Measurements from ENCODE around the gene COL5A3. TPM values are rescaled to one million over a fixed set of nuclear protein-coding genes. Genes with fewer than 3 reads are reported as not detected.

COL5A3 gene
- total RNA-seq, 2 experiments from 2014 or later, result 0.77 to 1.1 TPM

DNA sequence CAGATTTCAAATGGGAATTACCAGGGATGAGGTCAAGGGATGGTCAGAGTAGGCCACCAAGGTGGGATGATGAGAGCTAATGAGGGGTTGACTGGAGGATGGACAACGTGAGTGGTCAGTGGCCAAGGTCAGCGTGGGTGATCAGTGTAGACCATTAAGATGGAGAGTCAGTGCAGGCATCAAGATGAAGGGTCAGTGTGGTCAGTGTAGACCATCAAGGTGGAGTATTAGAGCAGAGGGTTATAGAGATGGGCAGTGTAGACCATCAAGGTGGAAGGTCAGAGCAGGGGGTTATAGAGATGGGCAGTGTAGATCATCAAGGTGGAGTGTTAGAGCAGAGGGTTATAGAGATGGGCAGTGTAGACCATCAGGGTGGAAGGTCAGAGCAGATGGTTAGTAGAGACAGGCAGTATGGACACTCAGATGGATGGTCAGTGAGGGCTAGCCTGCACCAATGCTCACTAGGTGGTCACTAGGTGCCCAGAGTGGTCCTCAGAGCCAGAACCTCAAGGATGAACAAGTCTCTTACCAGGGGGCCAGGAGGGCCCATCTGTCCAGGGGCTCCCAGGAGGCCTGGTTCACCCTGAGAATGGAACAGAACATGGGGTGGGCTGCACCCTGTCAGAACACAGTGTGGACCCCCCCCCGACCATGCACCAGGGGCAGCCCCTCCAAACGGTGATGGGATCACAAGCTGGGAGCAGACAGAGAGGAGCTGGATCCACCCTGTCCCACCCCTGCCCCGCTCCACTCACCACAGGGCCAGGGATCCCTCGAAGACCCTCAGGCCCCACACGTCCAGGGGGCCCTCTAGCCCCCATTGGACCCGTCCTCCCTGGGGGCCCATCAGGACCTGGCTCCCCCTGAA is 41.2 kb downstream of the COL5A3 start:
- peaks cover 5% of the 10 kb centered on the region for H3K4me1 Mint-ChIP-seq
- DNase-seq (no peak), ATAC-seq (no peak)
- H3K36me3 Mint-ChIP-seq (ENCODE audit: low read depth), result no peaks in the 10 kb centered on the region
- peaks cover 29% of the 10 kb centered on the region for H3K27me3 Mint-ChIP-seq
- intact Hi-C loops (cut with DNase I, micrococcal nuclease), result no loop called here
- ChIA-PET POLR2A (interaction anchor here (0.6 kb wide), 1 partner anchor 532 kb away, joined by 3 read pairs; no protein-coding TSS in a partner anchor), CTCF (no interaction called here)
- H3K4me3 Mint-ChIP-seq, result no peak overlapping the region
- H3K27ac Mint-ChIP-seq, result no peak overlapping the region
- H3K9me3 Mint-ChIP-seq (ENCODE audit: low read depth), result no peaks in the 10 kb centered on the region

DNA sequence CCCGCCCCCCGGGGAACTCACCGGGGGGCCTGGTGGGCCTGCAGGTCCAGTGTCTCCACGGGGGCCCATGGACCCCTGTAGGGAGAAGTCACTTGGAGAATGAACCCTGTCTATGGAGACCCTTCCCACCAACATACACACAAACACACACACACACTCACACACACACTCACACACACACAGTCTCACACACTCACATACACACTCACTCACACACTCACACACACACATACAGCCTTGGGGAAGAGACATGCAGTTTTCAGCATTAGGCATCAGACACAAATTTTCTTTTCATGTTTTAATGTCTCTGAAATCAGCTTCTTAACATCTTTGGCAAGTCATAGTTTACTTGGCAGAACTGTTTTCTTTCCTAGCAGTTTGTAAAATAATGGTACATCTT is 43.0 kb downstream of the COL5A3 start:
- no peaks in the 10 kb centered on the region for H3K9me3 Mint-ChIP-seq (ENCODE audit: low read depth)
- no peak overlapping the region for H3K4me3 Mint-ChIP-seq
- POLR2A ChIA-PET, result no interaction called here
- H3K27me3 Mint-ChIP-seq, result peaks cover 35% of the 10 kb centered on the region
- DNase-seq (no peak), ATAC-seq (no peak)
- peaks cover 5% of the 10 kb centered on the region for H3K4me1 Mint-ChIP-seq
- no peaks in the 10 kb centered on the region for H3K36me3 Mint-ChIP-seq (ENCODE audit: low read depth)
- intact Hi-C loops (cut with DNase I, micrococcal nuclease), result no loop called here
- CTCF ChIA-PET, result no interaction called here
- no peak overlapping the region for H3K27ac Mint-ChIP-seq

DNA sequence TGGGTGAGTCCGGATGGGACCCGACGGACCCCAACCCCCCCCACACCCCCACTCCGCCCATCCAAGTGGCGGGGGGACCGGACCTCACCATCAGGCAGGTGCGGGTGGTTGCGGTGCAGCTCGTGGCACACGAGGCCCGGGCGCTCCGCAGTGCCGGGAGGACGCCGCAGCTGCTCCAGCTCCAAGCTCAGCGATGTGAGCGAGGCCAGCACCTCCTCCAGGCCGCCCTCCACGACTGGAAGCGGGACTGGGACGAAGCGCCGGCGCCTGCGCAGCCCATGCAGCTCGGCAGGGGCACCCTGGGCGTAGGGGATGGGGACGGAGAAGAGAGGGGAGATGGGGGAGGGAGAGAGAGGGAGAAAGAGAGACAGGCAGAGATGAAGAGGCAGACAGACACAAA is 43.9 kb downstream of the COL5A3 start:
- no peaks in the 10 kb centered on the region for H3K36me3 Mint-ChIP-seq (ENCODE audit: low read depth)
- intact Hi-C loops (cut with DNase I, micrococcal nuclease), result no loop called here
- H3K27ac Mint-ChIP-seq, result no peak overlapping the region
- ChIA-PET POLR2A (no interaction called here), CTCF (no interaction called here)
- peaks cover 36% of the 10 kb centered on the region for H3K27me3 Mint-ChIP-seq
- DNase-seq (no peak), ATAC-seq (no peak)
- peaks cover 5% of the 10 kb centered on the region for H3K4me1 Mint-ChIP-seq
- no peaks in the 10 kb centered on the region for H3K9me3 Mint-ChIP-seq (ENCODE audit: low read depth)
- no peak overlapping the region for H3K4me3 Mint-ChIP-seq

DNA sequence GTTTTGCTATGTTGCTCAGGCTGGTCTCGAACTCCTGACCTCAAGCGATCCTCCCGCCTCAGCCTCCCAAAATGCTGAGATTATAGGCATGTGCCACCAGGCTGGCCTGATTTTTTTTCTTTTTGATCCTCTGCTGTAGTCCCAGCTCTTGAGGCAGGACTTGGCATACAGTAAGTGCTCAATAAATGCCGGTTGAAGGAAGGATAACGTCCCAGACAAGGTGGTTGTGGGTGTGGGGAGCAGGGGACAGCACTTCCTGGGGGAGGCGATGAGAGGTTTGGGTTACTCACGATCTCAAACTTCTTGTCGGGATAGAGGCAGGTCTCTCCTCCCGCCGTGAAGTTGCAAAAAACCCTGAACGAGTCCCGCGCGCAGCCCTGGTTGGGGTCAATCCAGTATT is 44.3 kb downstream of the COL5A3 start:
- CTCF ChIA-PET, result no interaction called here

DNA sequence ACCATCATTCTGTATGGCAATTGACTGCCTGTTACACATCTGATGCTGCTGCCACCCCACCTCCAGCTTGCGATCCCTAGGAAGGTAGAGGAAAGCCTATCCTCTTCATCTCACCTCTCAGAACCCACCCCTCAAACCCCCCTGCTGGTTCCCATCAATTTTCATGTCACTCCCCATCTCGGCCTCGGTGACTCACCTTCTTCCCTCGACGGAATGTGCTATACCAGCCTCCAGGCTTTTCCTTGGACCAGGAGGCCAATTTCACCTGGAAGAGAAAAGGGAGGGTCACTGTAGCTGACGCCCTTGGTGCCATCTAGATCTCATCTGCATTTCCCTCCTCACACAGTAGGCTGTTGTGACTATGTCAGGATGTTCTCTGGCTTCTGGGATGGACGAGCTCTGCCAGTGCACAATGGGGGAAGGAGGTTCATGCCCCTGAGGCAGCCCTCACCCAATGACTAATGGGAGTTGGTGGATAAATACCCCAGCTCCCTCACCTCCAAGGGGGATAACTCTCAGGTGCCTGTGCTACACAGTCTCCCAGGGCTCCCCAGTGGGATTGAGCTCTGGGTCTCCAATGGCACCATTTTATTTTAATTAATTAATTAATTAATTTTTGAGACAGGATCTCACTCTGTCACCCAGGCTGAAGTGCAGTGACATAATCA is 47.5 kb downstream of the COL5A3 start:
- ChIA-PET CTCF (interaction anchor here (0.5 to 2.0 kb wide), 3 partner anchors 37 to 417 kb away, joined by 3 to 7 read pairs (median 3); no protein-coding TSS in a partner anchor), POLR2A (no interaction called here)
- intact Hi-C loops (cut with DNase I, micrococcal nuclease), result no loop called here
- Mint-ChIP-seq H3K9me3 (ENCODE audit: low read depth) (no peaks in the 10 kb centered on the region), H3K27me3 (peaks cover 26% of the 10 kb centered on the region), H3K4me3 (no peak overlapping the region), H3K27ac (no peak overlapping the region), H3K4me1 (peaks cover 5% of the 10 kb centered on the region), H3K36me3 (ENCODE audit: low read depth) (no peaks in the 10 kb centered on the region)
- ATAC-seq (no peak), DNase-seq (no peak)

More for the DNA sequence above, 44.3 kb downstream of the COL5A3 start:
- peaks cover 37% of the 10 kb centered on the region for H3K27me3 Mint-ChIP-seq
- no peak for DNase-seq
- no peak overlapping the region for H3K27ac Mint-ChIP-seq
- peaks cover 5% of the 10 kb centered on the region for H3K4me1 Mint-ChIP-seq
- ATAC-seq, result no peak
- no peaks in the 10 kb centered on the region for H3K36me3 Mint-ChIP-seq (ENCODE audit: low read depth)
- H3K4me3 Mint-ChIP-seq, result no peak overlapping the region
- POLR2A ChIA-PET, result no interaction called here
- no peaks in the 10 kb centered on the region for H3K9me3 Mint-ChIP-seq (ENCODE audit: low read depth)
- intact Hi-C loops (cut with DNase I, micrococcal nuclease), result no loop called here

DNA sequence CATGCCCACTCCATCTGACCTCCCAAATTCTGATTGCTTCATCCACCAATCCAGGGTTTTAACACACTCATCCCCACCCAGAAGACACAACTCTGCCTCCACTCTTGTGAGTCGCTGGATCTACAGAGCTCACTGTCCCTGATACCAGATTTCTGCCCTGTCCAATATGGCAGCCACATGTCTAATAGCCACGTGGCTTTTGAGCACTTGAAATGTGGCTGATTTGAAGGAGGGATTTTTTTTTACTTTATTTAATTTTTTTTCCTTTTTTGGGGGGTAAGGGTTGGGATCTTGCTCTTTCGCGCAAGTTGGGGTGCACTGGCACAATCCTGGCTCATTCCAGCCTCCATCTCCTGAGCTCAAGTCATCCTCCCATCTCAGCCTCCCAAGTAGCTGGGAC is 49.2 kb downstream of the COL5A3 start:
- H3K4me1 Mint-ChIP-seq, result no peaks in the 10 kb centered on the region
- ChIA-PET CTCF (no interaction called here), POLR2A (no interaction called here)
- no peak for ATAC-seq
- H3K4me3 Mint-ChIP-seq, result no peak overlapping the region
- peaks cover 17% of the 10 kb centered on the region for H3K27me3 Mint-ChIP-seq
- H3K36me3 Mint-ChIP-seq (ENCODE audit: low read depth), result no peaks in the 10 kb centered on the region
- H3K9me3 Mint-ChIP-seq (ENCODE audit: low read depth), result no peaks in the 10 kb centered on the region
- DNase-seq, result no peak
- no peak overlapping the region for H3K27ac Mint-ChIP-seq
- intact Hi-C loops (cut with DNase I, micrococcal nuclease), result no loop called here

DNA sequence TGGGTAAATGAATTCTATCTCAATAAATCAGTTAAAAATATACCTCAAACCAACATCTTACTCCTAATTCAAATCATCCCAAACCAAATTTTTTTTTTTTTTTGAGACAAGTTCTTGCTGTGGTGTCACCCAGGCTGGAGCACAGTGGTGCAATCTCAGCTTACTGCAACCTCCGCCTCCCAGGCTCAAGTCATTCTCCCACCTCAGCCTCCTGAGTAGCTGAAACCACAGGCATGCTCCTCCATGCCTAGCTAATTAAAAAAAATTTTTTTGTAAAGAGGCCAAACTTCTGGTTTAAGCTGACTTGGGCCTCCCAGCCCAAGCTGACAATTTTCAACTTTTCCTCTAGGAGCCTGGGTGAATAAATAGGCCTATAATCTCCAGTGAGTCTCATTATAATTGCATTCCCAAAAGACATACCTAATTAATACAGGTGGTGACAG is 51.9 kb downstream of the COL5A3 start:
- CTCF ChIA-PET, result interaction anchor here (0.7 to 1.0 kb wide), 3 partner anchors 42 to 686 kb away, joined by 4 to 5 read pairs (median 4); no protein-coding TSS in a partner anchor
- no peak for ATAC-seq
- H3K4me1 Mint-ChIP-seq, result no peaks in the 10 kb centered on the region
- H3K36me3 Mint-ChIP-seq (ENCODE audit: low read depth), result no peaks in the 10 kb centered on the region
- H3K27me3 Mint-ChIP-seq, result peaks cover 8% of the 10 kb centered on the region
- DNase-seq, result no peak
- intact Hi-C loops (cut with DNase I, micrococcal nuclease), result no loop called here
- H3K4me3 Mint-ChIP-seq, result no peak overlapping the region
- POLR2A ChIA-PET, result no interaction called here
- H3K9me3 Mint-ChIP-seq (ENCODE audit: low read depth), result no peaks in the 10 kb centered on the region
- H3K27ac Mint-ChIP-seq, result no peak overlapping the region

DNA sequence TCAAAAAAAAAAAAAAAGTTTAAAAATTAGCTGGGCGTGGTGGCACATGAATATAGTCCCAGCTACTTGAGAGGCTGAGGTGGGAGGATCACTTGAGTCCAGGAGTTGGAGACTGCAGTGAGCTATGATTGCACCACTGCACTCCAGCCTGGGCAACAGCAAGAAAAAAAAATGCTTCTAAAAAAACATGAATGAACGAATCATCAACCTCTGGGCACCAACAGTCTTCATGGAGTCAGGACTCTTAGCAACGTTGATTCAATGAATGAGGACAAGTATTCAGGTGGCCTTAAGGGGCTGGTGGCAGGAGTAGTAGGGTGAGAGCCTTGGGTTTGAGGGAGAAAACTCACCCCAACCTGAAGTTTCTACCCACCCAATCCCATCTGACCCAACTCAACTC is 53.3 kb downstream of the COL5A3 start:
- intact Hi-C loops (cut with DNase I, micrococcal nuclease), result no loop called here
- no peaks in the 10 kb centered on the region for H3K9me3 Mint-ChIP-seq (ENCODE audit: low read depth)
- H3K4me1 Mint-ChIP-seq, result no peaks in the 10 kb centered on the region
- no peaks in the 10 kb centered on the region for H3K36me3 Mint-ChIP-seq (ENCODE audit: low read depth)
- DNase-seq (no peak), ATAC-seq (no peak)
- H3K4me3 Mint-ChIP-seq, result no peak overlapping the region
- POLR2A ChIA-PET, result no interaction called here
- CTCF ChIA-PET, result interaction anchor here (1.0 to 1.4 kb wide), 2 partner anchors 14 to 26 kb away, joined by 3 to 4 read pairs; no protein-coding TSS in a partner anchor
- H3K27me3 Mint-ChIP-seq, result peaks cover 3% of the 10 kb centered on the region
- H3K27ac Mint-ChIP-seq, result no peak overlapping the region

DNA sequence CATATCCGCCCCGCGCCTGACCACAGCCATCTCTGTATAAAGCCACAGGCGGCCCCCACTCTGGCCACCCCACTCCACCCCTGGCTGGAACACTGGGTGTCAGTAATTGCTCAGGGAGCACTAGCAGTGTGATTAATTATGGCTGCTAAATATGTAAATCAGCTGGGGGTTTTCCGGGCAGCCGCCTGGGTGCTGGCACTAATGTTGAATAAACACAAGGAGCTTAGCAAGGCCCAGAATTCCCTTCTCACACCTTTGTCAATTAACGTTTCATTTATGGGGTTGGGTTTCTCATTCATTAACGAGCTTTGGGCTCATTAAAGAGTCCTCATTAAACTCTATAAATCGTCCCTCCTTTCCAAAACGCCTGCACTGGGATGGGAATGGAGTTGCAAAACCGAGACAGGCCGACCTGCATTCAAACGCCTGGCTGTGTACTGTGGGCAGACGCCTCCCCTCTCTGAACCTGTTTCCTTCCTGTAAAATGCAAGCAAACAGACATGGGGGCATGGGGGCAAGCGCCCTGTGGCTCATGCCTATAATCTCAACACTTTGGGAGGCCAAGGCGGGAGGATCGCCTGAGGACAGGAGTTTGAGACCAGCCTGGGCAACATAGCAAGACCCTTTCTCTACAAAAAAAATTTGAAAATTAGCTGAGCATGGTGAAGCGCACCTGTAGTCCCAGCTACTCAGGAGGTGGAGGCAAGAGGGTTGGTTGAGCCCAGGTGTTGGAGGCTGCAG is 56.3 kb downstream of the COL5A3 start:
- Mint-ChIP-seq H3K36me3 (ENCODE audit: low read depth) (no peaks in the 10 kb centered on the region), H3K27ac (no peak overlapping the region), H3K4me3 (no peak overlapping the region), H3K27me3 (peaks cover 2% of the 10 kb centered on the region), H3K4me1 (no peaks in the 10 kb centered on the region), H3K9me3 (ENCODE audit: low read depth) (no peaks in the 10 kb centered on the region)
- ATAC-seq (no peak), DNase-seq (no peak)
- intact Hi-C loops (cut with DNase I, micrococcal nuclease), result no loop called here
- POLR2A ChIA-PET, result no interaction called here
- CTCF ChIA-PET, result interaction anchor here (0.6 to 2.1 kb wide), 3 partner anchors 10 to 1610 kb away, joined by 3 to 7 read pairs (median 5); no protein-coding TSS in a partner anchor

DNA sequence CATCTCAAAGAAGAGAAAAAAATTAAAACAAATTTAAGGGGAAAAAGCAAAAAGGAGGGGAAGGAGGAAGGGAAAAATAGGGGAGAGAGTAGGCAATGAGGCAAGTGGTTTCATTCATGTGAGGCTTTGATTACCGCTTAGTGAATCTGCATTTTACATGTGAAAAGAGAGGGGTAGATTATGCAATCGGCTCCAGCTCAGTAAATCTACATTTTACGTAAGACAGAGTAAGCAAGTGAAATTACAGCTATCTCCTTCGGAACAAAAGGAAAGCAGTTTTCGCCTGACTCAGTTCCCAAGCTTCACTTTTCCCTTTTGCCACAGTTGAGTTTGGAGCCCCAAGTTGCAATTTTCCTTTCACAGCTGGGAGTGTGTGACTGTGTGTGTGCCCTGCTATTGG is 58.0 kb downstream of the COL5A3 start:
- DNase-seq (no peak), ATAC-seq (no peak)
- Mint-ChIP-seq H3K4me1 (no peaks in the 10 kb centered on the region), H3K27me3 (peaks cover 3% of the 10 kb centered on the region), H3K36me3 (ENCODE audit: low read depth) (no peaks in the 10 kb centered on the region), H3K4me3 (no peak overlapping the region), H3K27ac (no peak overlapping the region), H3K9me3 (ENCODE audit: low read depth) (no peaks in the 10 kb centered on the region)
- POLR2A ChIA-PET, result no interaction called here
- CTCF ChIA-PET, result interaction anchor here (0.6 to 1.0 kb wide), 2 partner anchors 18 to 20 kb away, joined by 3 to 4 read pairs; no protein-coding TSS in a partner anchor
- intact Hi-C loops (cut with DNase I, micrococcal nuclease), result no loop called here

DNA sequence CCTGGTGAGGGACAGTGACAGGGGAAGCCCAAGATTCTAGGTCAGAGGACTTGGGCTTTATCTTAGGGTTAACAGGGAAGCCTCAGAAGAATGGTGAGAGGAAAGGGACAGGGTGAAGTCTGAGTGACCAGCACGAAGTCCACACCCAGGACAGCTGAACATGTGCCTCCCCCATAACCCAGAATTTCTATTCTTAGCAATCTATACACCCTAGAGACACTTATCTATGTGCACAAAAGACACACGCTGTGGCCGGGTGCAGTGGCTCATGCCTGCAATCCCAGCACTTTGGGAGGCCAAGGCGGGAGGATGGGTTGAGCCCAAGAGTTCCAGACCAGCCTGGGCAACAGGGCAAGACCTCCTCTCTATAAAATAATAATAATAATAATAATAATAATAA is 62.9 kb downstream of the COL5A3 start:
- ATAC-seq (no peak), DNase-seq (no peak)
- intact Hi-C loops (cut with DNase I, micrococcal nuclease), result no loop called here
- Mint-ChIP-seq H3K4me1 (no peaks in the 10 kb centered on the region), H3K36me3 (ENCODE audit: low read depth) (no peaks in the 10 kb centered on the region), H3K4me3 (no peak overlapping the region), H3K27ac (no peak overlapping the region), H3K9me3 (ENCODE audit: low read depth) (peaks cover under 1% of the 10 kb centered on the region), H3K27me3 (peaks cover 12% of the 10 kb centered on the region)
- ChIA-PET POLR2A (no interaction called here), CTCF (interaction anchor here (1.4 kb wide), 1 partner anchor 17 kb away, joined by 3 read pairs; no protein-coding TSS in a partner anchor)

Measured in activated CD4-positive, alpha-beta T cell treated with anti-CD3 and anti-CD28 coated beads for 36 hours (primary cell).